ENCODE data around the gene ATP5ME. TPM values are rescaled to one million over a fixed set of nuclear protein-coding genes. Genes with fewer than 3 reads are reported as not detected.
"Not testable (repeated sequence)": the region's sequence is repeated elsewhere in the genome, so short reads cannot be mapped to it uniquely, and the experiment has no call there.

The ATP5ME gene
- total RNA-seq, 1 experiment from 2014 or later, result 236 TPM

DNA sequence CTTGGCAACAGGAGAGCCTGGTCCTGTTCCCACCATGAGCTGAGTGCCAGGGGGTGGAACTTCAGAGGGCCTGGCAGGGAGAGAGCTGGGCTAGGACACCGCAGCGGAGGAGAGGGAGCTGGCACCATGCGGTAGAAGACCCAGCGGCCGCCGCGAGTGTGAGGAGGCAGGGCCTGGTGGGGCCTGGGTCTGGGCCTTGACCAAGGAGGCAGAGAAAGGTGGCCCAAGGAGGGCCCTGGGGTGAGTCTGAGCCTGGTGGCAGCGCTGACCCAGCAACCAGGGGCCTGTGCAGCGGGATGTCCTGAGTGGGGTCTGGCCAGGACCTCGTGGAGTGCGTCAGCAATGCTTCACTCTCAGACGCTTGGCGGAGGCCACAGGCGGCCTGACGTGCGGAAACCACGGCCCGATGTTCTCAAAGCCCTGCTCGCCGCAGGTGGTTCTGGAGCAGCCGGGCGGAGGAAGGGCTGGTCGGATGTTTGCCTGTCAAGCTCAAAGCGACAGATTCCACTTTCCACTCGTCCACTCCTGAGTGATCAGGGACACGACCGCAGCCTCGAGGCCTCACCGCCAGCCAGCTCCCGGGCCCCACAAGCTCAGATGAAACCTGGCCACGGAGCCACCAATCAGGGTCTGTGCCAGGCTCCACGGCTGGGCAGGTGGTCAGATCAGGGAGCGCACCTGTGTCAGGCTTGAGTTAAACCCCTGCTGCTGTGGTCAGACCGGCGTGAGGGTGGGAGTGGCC, 20.8 kb downstream of the ATP5ME start:
- DNase-seq (ENCODE audit: low read depth, low spot score), result no peak
- in situ Hi-C loops (cut with HindIII; ENCODE audit: low pct_unique_long_range_greater_than_20kb, low sequenced_read_pairs), result no loop called here

DNA sequence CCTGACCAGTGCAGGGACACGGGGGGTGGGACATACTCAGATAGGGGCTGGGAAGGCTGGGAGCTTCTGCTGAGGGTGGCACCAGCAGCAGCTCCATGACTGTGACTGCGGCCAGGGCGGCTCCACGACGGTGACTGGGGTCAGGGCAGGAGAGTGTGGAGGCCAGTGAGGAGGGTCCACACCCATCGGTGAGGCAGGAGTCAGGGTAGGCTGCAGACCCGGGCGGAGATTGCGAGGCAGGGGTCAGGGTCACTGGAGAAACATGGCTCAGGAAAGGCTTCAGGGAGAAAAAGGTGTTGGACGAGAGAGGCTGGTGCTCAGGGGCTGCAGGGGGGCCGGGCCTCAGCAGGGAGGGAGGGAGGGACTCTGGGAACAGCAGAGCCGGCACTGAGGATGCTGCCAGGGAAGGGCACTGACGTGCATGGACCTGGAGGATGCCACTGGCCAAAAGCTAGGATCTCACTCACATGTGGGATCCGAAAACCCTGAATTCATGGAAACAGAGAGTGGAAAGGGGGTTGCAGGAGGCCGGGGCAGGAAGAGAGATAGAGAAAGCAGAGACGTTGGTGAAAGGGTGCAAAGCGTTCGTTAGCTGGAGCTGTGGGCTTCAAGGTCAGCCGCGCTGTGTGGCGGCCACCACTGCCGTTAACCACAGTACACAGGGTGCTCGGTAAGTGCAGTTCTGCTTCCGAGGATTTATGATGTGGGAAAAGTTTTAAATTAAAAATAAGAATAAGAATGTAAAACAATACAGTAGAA, 22.0 kb downstream of the ATP5ME start:
- DNase-seq (ENCODE audit: low read depth, low spot score), result no peak
- in situ Hi-C loops (cut with HindIII; ENCODE audit: low pct_unique_long_range_greater_than_20kb, low sequenced_read_pairs), result no loop called here

DNA sequence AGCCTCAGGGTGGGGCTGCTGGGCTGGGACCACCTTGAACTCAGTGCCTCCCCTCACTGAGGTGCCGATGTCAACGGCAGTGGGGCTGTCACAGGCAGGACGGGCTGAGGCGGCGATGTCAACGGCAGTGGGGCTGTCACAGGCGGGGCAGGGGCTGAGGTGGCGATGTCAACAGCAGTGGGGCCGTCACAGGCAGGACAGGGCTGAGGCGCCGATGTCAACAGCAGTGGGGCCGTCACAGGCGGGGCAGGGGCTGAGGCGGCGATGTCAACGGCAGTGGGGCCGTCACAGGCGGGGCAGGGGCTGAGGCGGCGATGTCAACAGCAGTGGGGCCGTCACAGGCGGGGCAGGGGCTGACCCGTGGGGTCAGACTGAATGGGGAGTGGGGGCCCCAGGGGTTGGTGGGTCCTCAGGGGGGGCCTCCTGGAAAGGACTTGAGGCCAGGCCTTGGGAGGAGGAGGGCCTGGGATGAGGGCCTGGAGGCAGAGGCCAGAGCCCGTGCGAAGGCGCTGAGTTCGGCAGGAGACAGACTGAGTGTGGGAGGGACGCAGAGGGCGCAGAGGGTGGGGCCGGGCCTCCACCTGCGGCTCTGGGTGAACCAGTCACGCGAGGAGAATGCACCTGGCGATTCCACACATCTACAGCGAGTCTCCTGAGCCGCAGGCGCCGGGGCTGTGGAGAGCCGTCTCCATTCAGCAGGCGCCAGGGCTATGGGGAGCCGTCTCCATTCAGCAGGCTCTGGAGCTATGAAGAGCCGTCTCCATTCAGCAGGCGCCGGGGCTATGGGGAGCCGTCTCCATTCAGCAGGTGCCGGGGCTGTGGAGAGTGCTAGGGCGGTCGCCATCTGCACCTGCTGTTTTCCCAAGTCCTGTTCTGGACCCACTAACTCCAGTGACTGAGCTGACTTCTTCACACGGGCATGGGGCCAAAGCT, 22.9 kb downstream of the ATP5ME start:
- in situ Hi-C loops (cut with HindIII; ENCODE audit: low pct_unique_long_range_greater_than_20kb, low sequenced_read_pairs), result no loop called here
- DNase-seq (ENCODE audit: low read depth, low spot score), result no peak

DNA sequence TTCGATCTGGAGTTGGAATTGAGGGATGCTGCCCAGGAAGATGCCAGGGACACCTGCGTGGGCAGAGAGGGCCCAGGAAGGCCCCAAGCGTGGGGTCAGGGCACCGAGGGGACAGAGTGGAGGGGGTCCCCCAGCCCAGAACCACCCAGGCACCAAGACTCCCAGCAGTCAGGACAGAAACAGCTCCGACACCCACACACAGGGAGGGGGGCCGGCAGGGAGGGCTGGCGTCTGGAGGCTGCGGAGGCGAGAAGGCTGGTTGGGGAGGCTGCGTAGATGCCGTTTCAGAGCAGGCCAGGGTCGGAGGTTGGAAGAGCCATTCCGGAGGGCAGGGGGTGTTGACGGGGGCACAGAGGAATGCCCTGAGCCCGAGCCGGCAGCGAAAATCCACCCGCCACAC, 23.6 kb downstream of the ATP5ME start:
- DNase-seq (ENCODE audit: low read depth, low spot score), result no peak
- in situ Hi-C loops (cut with HindIII; ENCODE audit: low pct_unique_long_range_greater_than_20kb, low sequenced_read_pairs), result no loop called here

DNA sequence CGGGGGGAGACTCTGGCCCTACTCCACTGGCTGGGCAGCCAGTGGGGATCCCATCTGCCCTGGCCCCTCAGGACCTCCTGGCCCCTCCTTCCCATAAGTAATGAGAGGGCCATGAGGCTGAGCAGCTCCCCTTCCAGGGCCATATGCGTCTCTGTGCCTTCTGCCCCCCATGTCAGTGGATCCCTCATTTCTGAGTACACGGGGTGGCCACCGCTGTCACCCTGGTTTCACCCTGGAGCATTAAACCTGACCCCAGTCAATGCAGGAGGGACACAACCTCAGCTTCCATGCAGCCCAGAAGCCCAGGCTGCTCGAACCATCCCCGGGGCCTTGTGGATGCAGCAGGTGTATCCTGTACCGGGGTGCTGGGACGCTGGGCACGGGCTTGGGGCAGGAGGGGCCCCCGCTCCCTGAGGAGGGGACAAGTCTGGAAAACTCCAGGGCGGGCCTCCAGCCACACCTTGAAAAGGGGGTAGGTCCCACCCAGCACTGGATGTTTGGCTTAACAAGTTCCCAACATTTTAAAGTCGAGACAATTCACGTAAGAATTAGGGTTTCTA, 24.2 kb downstream of the ATP5ME start:
- no peak for DNase-seq (ENCODE audit: low read depth, low spot score)
- in situ Hi-C loops (cut with HindIII; ENCODE audit: low pct_unique_long_range_greater_than_20kb, low sequenced_read_pairs), result no loop called here

DNA sequence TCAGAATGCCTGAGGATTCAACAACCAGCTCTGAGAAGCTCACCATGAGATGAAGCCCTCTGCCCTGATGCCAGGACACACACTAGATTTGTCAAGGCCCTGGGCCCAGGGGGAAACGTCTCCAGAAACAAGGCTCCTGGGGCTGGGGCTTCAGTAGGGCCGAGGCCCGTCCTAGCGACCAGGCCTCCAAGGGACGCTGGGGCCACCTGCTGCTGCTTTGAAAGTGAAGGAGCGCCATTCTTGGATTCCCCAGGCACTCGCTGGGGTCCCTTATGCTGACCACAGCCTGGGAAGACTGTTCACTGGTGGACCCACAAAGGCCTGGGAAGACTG, 24.8 kb downstream of the ATP5ME start:
- no peak for DNase-seq (ENCODE audit: low read depth, low spot score)
- in situ Hi-C loops (cut with HindIII; ENCODE audit: low pct_unique_long_range_greater_than_20kb, low sequenced_read_pairs), result no loop called here

DNA sequence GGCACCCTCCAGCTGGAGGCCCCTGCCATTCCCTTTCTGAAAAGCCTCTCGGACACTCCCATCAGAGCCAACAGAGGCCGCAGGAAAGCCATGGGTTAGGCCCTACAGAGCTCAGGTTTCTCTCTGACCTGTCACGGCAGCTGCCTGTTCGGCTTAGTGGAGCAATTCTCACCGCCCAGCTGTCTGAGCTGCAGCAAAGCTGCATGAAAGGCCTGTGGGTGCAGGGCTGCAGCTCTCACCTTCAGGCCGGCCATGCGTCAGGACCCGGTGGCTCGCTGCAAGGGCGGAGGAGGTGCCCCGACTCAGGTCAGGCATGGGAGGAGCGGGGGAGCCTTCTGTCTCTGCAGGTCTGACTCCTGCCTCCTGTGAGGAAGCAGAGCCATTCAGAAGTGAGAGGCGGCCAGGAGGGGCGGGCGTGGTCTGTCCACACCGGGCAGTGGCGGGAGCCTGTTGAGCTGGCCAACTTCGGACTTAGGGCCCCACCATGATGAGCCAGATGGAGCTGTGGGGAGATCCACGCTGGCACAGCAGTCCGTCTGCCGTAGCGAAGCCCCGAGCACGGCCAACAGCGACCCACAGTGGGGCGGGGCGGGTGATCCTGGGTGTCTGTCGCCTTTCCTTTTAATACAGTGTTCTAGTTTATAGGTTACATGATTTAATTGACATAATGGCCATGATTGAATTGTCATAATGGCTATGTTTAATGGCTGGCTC, 25.3 kb downstream of the ATP5ME start:
- in situ Hi-C loops (cut with HindIII; ENCODE audit: low pct_unique_long_range_greater_than_20kb, low sequenced_read_pairs), result no loop called here
- DNase-seq (ENCODE audit: low read depth, low spot score), result no peak

DNA sequence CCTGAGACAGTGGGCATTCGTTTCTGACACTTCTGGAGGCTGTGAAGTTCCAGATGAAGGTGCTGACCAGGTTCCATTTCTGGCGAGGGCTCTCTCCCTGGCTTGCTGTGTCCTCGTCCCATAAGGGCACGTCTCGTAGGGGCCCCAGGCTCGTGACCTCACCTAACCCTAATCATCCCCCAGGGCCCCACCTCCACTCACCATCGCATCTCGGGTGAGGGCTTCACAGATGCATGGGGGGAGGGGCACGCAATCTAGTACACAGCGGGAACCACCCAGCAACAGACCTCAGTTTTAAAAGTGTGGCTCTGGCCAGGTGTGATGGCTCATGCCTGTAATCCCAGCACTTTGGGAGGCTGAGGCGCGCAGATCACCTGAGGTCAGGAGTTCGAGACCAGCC, 26.6 kb downstream of the ATP5ME start:
- in situ Hi-C loops (cut with HindIII; ENCODE audit: low pct_unique_long_range_greater_than_20kb, low sequenced_read_pairs), result no loop called here

DNA sequence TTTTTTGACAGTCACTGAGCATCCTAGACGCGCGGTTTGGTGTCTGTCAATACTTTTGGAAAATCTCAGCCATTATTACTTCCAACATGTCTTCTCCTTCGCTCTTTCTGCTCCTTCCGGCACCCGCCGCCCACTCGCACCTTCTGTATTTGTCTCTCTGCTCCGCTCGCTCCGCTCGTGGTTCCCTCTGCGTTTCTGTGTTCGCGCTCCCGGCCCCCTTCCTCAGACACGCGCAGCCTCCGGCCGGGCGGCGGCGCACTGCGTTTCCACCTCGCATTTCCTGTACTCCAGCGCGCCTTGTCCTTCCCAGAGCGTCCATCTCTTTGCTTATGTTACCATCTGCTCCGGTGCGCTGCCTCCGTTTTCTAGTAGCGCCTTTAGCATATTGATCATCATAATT, 27.6 kb downstream of the ATP5ME start:
- in situ Hi-C loops (cut with HindIII; ENCODE audit: low pct_unique_long_range_greater_than_20kb, low sequenced_read_pairs), result no loop called here
- DNase-seq (ENCODE audit: low read depth, low spot score), result no peak

More for the DNA sequence above, 26.6 kb downstream of the ATP5ME start:
- DNase-seq (ENCODE audit: low read depth, low spot score), result no peak

DNA sequence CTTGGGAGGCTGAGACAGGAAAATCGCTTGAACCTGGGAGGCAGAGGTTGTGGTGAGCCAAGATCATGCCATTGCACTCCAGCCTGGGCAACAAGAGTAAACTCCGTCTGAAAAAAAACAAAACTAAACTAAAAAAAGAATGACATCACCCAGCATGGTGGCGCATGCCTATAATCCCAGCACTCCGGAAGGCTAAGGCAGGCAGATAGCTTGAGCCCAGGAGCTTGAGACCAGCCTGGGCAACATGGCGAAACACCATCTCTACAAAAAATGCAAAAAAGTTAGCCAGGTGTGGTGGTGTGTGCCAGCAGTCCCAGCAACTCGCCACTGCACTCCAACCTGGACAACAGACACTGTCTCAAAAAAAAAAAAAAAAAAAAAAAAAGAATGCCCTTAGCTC, 31.7 kb downstream of the ATP5ME start:
- DNase-seq (ENCODE audit: low read depth, low spot score); in situ Hi-C loops (cut with HindIII; ENCODE audit: low pct_unique_long_range_greater_than_20kb, low sequenced_read_pairs): not testable (repeated sequence)

DNA sequence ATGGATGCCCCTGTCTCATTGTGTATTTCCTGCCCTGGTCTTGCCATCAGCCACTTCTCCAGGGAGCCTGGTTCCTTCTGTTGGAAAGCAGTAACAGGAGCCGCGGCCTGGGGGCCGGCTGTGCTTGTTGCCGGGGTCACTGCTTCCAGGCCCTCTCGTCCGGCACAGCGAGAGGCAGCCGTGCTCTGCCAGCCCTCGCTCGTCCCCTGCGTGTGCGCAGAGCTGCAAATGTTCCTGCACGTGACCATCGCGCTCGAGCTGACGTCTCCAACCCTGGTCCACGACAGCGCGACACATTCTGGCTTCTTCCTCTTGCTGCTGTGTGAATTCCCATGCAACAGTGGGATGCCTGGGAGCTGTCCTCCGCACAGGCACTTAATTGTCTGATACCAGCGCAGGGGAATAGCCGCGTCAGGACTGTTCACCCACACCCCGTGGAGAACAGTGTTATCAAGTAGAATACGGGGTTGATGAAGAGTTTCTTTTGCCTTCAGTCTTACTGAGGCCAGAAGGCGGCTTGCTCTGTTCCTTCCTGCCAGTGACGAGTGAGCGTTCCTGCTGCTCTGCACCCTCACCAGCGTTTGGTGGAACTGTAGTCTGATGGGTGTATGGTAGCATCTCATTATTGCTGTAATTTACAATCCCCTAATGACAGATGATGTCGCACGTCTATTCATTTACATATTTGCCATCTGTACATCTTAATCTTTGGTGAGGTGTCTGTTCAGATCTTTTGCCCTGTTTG, 36.4 kb downstream of the ATP5ME start:
- no peak for DNase-seq (ENCODE audit: low read depth, low spot score)
- in situ Hi-C loops (cut with HindIII; ENCODE audit: low pct_unique_long_range_greater_than_20kb, low sequenced_read_pairs), result no loop called here

DNA sequence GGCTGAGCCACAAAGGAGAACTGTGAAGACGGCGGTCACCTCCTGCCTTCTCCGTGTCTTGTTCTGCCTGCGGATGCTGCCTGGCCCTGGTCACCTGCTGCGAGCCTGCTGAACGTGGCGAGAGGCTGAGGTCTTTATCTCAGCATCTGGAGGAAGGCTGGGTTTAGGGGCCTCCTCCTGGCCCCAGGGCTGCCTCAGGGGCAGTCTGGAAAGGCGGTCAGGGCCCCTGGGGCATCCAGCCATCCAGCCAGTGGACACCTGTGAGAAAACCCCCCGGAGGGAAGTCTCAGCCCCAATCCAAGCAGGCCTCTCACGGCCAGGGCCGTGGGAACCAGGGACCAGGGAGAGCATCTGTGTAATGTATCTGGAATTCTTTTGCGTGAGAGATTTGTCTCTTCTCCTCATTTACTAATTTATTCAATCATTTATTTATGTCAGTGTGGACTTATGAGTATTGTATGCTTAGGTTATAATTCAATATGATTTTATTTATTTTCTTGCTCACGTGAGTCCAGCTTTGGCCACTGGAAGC, 37.4 kb downstream of the ATP5ME start:
- DNase-seq (ENCODE audit: low read depth, low spot score), result no peak
- in situ Hi-C loops (cut with HindIII; ENCODE audit: low pct_unique_long_range_greater_than_20kb, low sequenced_read_pairs), result no loop called here

DNA sequence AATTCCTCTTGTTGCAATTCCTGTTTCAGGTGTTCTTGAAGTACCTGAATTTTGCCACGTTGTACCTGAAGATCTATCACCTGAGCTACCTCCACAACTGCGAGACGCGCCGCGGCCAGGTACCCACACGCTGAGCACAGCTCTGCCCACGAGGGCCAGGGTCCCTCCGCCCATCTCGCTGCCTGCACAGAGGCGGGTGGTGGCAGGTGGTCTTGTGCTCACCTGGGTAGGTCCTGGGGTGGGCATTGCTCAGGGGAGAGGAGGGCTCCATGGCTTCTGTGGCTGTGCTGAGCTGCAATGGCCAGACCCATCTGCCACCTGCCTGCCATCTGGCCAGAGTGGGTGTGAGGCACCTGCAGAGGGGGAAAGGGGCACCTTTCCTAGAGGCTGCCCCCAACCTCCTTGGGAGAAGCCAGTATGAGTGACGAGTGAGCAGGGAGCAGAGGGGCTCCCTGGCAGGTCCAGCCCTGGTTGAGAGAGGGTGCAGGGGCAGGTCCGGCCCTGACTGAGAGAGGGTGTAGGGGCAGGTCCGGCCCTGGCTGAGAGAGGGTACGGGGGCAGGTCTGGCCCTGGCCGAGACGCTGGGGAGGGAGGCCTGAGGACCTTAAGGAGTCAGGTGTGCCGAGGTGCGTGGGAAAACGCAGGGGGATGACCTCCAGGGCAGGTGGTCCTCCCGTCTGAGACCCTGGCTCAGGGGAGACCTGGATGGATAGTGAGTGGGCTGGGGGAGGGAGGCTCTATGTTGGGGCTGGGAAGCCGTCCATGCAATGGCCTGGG, 38.0 kb downstream of the ATP5ME start:
- in situ Hi-C loops (cut with HindIII; ENCODE audit: low pct_unique_long_range_greater_than_20kb, low sequenced_read_pairs), result no loop called here

DNA sequence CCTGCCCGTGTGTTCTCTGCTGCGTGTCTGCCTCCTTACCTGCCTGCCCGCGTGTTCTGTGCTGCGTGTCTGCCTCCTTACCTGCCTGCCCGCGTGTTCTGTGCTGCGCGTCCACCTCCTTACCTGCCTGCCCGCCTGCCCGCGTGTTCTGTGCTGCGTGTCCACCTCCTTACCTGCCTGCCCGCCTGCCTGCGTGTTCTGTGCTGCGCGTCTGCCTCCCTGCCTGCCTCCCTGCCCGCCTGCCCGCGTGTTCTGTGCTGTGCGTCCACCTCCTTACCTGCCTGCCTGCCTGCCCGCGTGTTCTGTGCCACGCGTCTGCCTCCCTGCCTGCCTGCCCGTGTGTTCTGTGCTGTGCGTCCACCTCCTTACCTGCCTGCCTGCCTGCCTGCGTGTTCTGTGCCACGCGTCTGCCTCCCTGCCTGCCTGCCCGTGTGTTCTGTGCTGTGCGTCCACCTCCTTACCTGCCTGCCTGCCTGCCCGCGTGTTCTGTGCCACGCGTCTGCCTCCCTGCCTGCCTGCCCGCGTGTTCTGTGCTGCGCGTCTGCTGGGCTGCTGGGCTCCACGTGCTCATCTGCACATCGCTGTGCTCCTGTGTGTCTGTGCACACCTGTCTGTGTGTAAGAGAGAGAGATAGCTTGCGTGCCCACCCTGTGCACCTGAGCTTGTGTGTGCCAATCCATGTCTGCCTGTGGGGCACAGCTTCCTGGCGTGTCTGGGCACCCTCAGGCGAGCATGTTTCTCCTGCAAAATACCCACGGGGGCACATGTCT, 38.8 kb downstream of the ATP5ME start:
- in situ Hi-C loops (cut with HindIII; ENCODE audit: low pct_unique_long_range_greater_than_20kb, low sequenced_read_pairs); DNase-seq (ENCODE audit: low read depth, low spot score): not testable (repeated sequence)

More for the DNA sequence above, 38.0 kb downstream of the ATP5ME start:
- DNase-seq (ENCODE audit: low read depth, low spot score), result no peak

DNA sequence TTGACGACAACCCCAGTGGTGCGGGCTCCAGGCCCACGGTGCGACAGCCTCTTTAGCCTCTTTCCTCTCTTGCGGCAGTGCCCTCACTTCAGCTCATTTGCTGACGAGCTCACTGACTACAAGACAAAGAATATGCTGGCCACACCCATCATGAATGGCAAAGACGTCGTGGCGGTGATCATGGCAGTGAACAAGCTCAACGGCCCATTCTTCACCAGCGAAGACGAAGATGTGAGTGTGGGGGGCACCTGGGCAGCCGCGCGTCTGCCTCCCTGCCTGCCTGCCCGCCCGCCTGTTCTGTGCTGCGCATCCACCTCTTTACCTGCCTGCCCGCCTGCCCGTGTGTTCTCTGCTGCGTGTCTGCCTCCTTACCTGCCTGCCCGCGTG, 39.5 kb downstream of the ATP5ME start:
- in situ Hi-C loops (cut with HindIII; ENCODE audit: low pct_unique_long_range_greater_than_20kb, low sequenced_read_pairs), result no loop called here
- DNase-seq (ENCODE audit: low read depth, low spot score), result no peak

Measured in SK-MEL-5 (cell line).